Adipocyte (in vitro differentiated cells): ENCODE results near the gene P2RX5.
A peak's percentile ranks its signal among the peaks of the same experiment; 100 is the strongest.
"Not testable (repeated sequence)": the region's sequence is repeated elsewhere in the genome, so short reads cannot be mapped to it uniquely, and the experiment has no call there.

Experiments
- DNase-seq: peaks from one replicate; pipeline ENCODE4 v3.0.0-alpha.2; 2015; ENCODE audit warnings: low read depth
- H3K27me3 ChIP-seq: replicated peaks from 2 replicates; pipeline ENCODE4 v1.7.0; 2013; ENCODE audit warnings: mild to moderate bottlenecking, low read length, moderate library complexity; ENCODE audit not compliant: control insufficient read depth, insufficient read depth
- H3K36me3 ChIP-seq: 2 replicates; pipeline ENCODE4 v1.7.0; 2013; ENCODE audit warnings: low read length, mild to moderate bottlenecking, moderate library complexity; ENCODE audit not compliant: control insufficient read depth, insufficient read depth, severe bottlenecking
- H3K4me1 ChIP-seq: 2 replicates; pipeline ENCODE4 v1.7.0; 2013; ENCODE audit warnings: mild to moderate bottlenecking, low read length, moderate library complexity; ENCODE audit not compliant: control insufficient read depth, insufficient read depth
- H3K4me3 ChIP-seq: 2 replicates; pipeline ENCODE4 v1.7.0; 2013; ENCODE audit warnings: mild to moderate bottlenecking, low read length, moderate library complexity
- H3K9ac ChIP-seq: 2 replicates; pipeline ENCODE4 v1.7.0; 2013; ENCODE audit warnings: mild to moderate bottlenecking, low read length, moderate library complexity
- H3K9me3 ChIP-seq: 2 replicates; pipeline ENCODE4 v1.7.0; 2013; ENCODE audit warnings: mild to moderate bottlenecking, low read length, moderate library complexity; ENCODE audit not compliant: control insufficient read depth

The P2RX5 gene, protein sequence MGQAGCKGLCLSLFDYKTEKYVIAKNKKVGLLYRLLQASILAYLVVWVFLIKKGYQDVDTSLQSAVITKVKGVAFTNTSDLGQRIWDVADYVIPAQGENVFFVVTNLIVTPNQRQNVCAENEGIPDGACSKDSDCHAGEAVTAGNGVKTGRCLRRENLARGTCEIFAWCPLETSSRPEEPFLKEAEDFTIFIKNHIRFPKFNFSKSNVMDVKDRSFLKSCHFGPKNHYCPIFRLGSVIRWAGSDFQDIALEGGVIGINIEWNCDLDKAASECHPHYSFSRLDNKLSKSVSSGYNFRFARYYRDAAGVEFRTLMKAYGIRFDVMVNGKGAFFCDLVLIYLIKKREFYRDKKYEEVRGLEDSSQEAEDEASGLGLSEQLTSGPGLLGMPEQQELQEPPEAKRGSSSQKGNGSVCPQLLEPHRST

DNA sequence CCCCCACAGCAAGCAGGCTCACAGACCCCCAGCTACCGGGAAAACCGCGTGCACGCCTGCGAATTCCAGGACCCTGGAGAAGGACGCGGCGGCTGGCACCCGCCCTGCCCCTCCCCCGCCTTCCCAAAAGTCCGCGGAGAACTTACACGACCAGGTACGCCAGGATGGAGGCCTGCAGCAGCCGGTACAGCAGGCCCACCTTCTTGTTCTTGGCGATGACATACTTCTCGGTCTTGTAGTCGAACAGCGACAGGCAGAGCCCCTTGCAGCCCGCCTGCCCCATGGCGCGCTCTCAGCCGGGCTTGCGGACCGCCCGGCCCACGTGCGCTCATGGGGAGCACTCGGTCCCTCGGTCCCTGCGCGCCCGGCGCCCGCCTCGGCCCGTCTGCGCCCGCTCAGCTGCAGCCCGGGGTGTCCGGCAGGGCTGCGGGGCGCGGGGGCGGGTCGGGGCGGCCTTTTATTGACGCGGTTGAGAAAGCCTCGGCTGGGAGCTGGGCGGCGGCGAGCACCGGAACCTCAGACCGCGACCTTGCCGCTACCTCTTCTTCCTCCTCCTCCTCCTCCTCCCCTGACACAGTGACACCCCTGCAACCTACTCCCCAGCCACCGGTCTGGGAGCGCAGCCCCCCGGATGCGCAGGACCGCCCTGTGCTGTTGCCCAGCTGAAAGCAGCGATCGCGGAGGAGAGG lies at the start of gene P2RX5:
Gene P2RX5, minus strand, starts transcription at position 433 of the 689 bp plus-strand sequence. Its CDS starts 150 bp downstream, at position 283.
- peaks cover 12% of the 10 kb centered on the region for H3K9me3 ChIP-seq
- peak; percentile 41 for DNase-seq
- H3K4me1 ChIP-seq, result peaks cover 4% of the 10 kb centered on the region
- peak within 1 kb of the TSS; percentile 78 for H3K4me3 ChIP-seq
- H3K9ac ChIP-seq, result no peak within 1 kb of the TSS
- no peaks in the 10 kb centered on the region for H3K36me3 ChIP-seq
- H3K27me3 ChIP-seq, result peaks cover 10% of the 10 kb centered on the region

DNA sequence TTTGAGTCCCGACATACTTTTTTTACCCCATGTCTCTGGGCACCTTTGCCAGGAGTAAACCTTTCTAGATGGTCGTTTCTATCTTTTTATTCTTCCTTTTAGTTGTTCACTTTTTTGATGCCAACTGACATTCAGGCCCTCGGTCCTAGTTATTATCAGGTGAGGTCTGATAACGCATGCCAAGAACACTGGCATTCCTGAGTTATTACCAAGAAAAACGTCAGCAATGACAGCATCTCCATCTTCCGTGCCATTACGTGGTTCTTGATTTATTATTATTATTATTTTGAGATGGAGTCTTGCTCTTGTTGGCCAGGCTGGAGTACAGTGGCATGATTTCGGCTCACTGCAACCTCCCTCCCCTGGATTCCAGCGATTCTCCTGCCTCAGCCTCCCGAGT lies 49.1 kb upstream of the P2RX5 start:
- no peak overlapping the region for H3K4me3 ChIP-seq
- H3K4me1 ChIP-seq, result no peaks in the 10 kb centered on the region
- H3K27me3 ChIP-seq, result peaks cover 30% of the 10 kb centered on the region
- no peak for DNase-seq
- H3K9ac ChIP-seq, result no peak overlapping the region
- no peaks in the 10 kb centered on the region for H3K36me3 ChIP-seq
- H3K9me3 ChIP-seq, result no peaks in the 10 kb centered on the region

- H3K27me3 ChIP-seq, result peaks cover 36% of the 10 kb centered on the region
Observed at GRCh38 chr17:3744014-3744413, 48.1 kb upstream of the P2RX5 start.

GRCh38 chr17:3740611-3741073 lies 44.7 kb upstream of the P2RX5 start:
- Histone ChIP-seq H3K9me3 (no peaks in the 10 kb centered on the region), H3K4me3 (no peak overlapping the region), H3K9ac (no peak overlapping the region), H3K27me3 (peaks cover 31% of the 10 kb centered on the region), H3K4me1 (peaks cover 5% of the 10 kb centered on the region), H3K36me3 (no peaks in the 10 kb centered on the region)
- no peak for DNase-seq

More at GRCh38 chr17:3744014-3744413, 48.1 kb upstream of the P2RX5 start:
- DNase-seq, result no peak
- H3K4me1 ChIP-seq, result no peaks in the 10 kb centered on the region
- no peaks in the 10 kb centered on the region for H3K36me3 ChIP-seq
- H3K9ac ChIP-seq, result no peak overlapping the region
- H3K4me3 ChIP-seq, result no peak overlapping the region
- no peaks in the 10 kb centered on the region for H3K9me3 ChIP-seq

GRCh38 chr17:3739422-3740124 lies 43.6 kb upstream of the P2RX5 start:
- Histone ChIP-seq H3K9ac (no peak overlapping the region), H3K27me3 (peaks cover 24% of the 10 kb centered on the region), H3K9me3 (no peaks in the 10 kb centered on the region), H3K36me3 (no peaks in the 10 kb centered on the region), H3K4me3 (no peak overlapping the region), H3K4me1 (peaks cover 5% of the 10 kb centered on the region)
- no peak for DNase-seq

DNA sequence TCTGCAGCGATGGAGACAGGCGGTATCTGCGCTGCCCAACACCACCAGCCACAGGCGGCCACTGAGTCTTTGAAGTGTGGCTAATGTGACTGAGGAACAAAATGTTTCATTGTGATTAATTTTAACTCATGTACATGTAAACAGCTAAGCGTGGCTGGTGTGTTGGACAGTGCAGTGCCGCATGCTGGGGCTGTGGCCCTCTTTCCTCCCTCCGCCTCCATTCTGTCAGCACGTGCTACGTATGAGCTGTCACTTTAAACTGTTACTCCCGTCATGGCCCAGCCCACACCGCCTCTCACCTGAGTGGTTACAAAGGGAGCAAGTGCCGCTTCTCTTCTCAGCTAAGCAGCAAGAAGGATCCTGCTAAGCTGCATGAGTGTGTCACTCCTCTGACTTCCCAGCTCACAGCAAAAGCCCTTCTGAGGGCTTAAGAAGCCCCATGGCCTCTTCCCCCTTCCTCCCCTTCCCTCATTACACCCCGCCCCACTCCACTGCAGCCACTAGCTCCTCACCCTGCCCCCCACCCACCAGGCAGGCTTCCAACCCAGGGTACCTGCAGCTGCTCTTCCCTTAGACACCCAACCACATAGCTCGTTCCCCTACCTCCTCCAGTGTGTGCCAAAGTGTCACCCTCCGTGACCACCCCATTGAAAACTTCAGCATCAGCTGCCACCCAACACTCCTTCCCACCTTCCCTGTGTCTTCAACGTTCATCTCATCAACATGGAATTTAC lies 42.8 kb upstream of the P2RX5 start:
- H3K4me3 ChIP-seq, result no peak overlapping the region
- no peak overlapping the region for H3K9ac ChIP-seq
- H3K27me3 ChIP-seq, result peaks cover 23% of the 10 kb centered on the region
- no peak for DNase-seq
- H3K9me3 ChIP-seq, result no peaks in the 10 kb centered on the region
- peaks cover 7% of the 10 kb centered on the region for H3K4me1 ChIP-seq
- H3K36me3 ChIP-seq, result no peaks in the 10 kb centered on the region

DNA sequence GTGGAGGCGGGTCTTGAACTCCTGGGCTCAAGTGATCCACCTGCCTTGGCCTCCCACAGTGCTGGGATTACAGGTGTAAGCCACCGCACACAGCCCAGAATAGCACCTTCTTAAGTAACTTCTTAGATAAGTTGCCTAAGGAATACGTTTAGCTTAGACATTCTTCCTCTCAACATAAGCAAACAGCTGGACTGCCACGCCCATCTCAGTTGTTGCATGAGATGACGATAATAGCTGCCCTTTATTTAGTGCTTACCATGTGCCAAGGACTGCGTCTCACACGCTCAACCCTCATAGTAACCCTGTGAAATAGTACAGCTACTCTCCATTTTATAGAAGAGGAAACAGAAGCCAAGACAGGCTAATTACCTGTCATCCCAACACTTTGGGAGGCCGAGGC lies 39.6 kb upstream of the P2RX5 start:
- H3K4me1 ChIP-seq, result peaks cover 23% of the 10 kb centered on the region
- no peak overlapping the region for H3K9ac ChIP-seq
- H3K27me3 ChIP-seq, result peaks cover 18% of the 10 kb centered on the region
- no peaks in the 10 kb centered on the region for H3K9me3 ChIP-seq
- no peak overlapping the region for H3K4me3 ChIP-seq
- DNase-seq, result no peak
- no peaks in the 10 kb centered on the region for H3K36me3 ChIP-seq

DNA sequence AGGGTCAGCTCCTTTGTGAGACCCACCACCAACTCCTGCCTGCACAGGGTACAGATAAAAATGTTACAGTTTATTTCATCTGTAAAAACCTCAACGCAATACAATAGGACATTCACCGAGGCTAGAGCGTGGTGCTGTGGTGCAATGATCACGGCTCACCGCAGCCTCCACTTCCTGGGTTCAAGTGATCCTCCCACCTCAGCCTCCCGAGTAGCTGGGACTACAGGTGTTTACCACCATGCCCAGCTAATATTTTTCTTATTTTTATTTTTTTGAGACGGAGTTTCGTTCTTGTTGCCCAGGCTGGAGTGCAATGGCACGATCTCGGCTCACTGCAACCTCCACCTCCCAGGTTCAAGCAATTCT lies 38.9 kb upstream of the P2RX5 start:
- Histone ChIP-seq H3K4me1 (peaks cover 25% of the 10 kb centered on the region), H3K27me3 (peaks cover 16% of the 10 kb centered on the region)
- not testable (repeated sequence) for H3K9ac ChIP-seq, DNase-seq, H3K36me3 ChIP-seq, H3K4me3 ChIP-seq, H3K9me3 ChIP-seq

DNA sequence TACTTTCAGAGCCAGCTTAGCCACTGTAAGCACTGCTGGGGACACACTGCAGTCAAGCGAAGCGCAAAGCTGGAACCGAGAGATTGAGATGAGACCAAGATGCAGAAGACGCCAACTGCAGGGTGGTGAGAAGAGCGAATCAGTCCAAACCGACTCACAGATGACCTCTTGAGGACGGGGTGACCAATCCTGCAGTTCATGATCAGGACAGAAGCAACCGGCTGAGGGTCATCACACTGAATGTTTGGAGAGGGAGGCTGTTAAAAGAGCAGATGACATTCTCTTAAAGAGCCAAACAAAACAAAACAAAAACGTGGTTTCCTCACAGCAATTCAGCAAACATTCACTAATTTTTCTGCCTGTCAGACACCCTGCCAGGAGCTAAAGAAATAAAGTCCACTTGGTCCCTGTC lies 36.3 kb upstream of the P2RX5 start:
- DNase-seq, result no peak
- peaks cover 20% of the 10 kb centered on the region for H3K4me1 ChIP-seq
- peak overlapping the region; percentile 40 for H3K9ac ChIP-seq
- no peaks in the 10 kb centered on the region for H3K9me3 ChIP-seq
- no peak overlapping the region for H3K4me3 ChIP-seq
- no peaks in the 10 kb centered on the region for H3K36me3 ChIP-seq
- H3K27me3 ChIP-seq, result peaks cover 9% of the 10 kb centered on the region

DNA sequence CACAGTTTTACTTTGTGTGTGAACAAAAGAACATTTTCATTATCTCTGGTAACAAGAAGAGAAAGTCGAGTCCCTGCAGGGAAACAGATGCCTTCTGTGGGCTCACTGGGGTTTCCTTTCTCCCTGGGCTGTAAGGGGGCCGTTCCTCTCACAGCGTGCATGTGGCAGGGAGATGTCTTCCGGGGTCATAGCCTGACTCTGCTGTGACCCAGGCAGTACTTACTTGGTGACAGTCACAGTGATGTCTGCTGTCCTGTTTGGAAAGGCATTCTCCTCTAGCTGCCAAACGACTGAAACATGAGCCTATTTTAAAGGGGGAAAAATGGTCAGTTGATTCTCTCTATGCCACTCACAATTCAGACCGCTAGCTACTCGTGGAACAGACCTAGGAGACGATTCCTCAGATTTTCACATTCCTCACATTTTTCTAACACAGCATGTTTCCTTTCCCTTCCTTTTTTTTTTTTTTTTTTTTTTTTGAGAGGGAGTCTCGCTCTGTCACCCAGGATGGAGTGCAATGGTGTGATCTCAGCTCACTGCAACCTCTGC lies 35.0 kb upstream of the P2RX5 start:
- H3K4me3 ChIP-seq, result peak overlapping the region; percentile 12
- DNase-seq, result peak; percentile 19
- H3K4me1 ChIP-seq, result peaks cover 20% of the 10 kb centered on the region
- H3K9ac ChIP-seq, result peak overlapping the region; percentile 19
- no peaks in the 10 kb centered on the region for H3K9me3 ChIP-seq
- H3K36me3 ChIP-seq, result no peaks in the 10 kb centered on the region
- no peaks in the 10 kb centered on the region for H3K27me3 ChIP-seq
